H1 (cell line): ENCODE results near the gene ETV5. TPM values are rescaled to one million over a fixed set of nuclear protein-coding genes. Genes with fewer than 3 reads are reported as not detected.

Source experiments
- CHD7 ChIP-seq: fragments of 300-600 bp; sonication (generic); IDR thresholded peaks from 2 replicates; pipeline ENCODE4 v1.7.1; 2012; ENCODE audit warnings: low read length, moderate library complexity, mild to moderate bottlenecking, inconsistent platforms; ENCODE audit not compliant: insufficient replicate concordance
- E2F6 ChIP-seq: IDR thresholded peaks from 2 replicates; pipeline ENCODE4 v1.6.1; 2012; ENCODE audit warnings: inconsistent platforms
- HDAC2 ChIP-seq, 2 experiments: fragments of 300-600 bp in 1 of 2; sonication (generic) in 1 of 2; IDR thresholded peaks; 2 replicates each; pipeline ENCODE4 v1.6.1; 2011 to 2012; ENCODE audit warnings: low read depth in 2 of 2, low read length in 2 of 2, mild to moderate bottlenecking in 2 of 2, moderate library complexity in 2 of 2, borderline replicate concordance in 1 of 2, inconsistent platforms in 1 of 2
- KDM5A ChIP-seq: fragments of 200-600 bp; IDR thresholded peaks from 2 replicates; pipeline ENCODE4 v1.7.1; 2012; ENCODE audit warnings: mild to moderate bottlenecking, low read length, inconsistent platforms, mixed read lengths
- MAFK ChIP-seq: IDR thresholded peaks from 2 replicates; pipeline ENCODE4 v1.6.1; 2012; ENCODE audit warnings: low read depth, mild to moderate bottlenecking, improper control_type of control experiment, low read length
- SIN3A ChIP-seq, 2 experiments: IDR thresholded peaks in 1 of 2; conservative IDR thresholded peaks in 1 of 2; 2 replicates each; pipeline ENCODE4 v1.6.1; 2011 to 2012; ENCODE audit warnings: low read length in 2 of 2, improper control_type of control experiment in 1 of 2, low read depth in 1 of 2, mild to moderate bottlenecking in 1 of 2
- SRF ChIP-seq: IDR thresholded peaks from 2 replicates; pipeline ENCODE4 v1.6.1; 2011; ENCODE audit warnings: mild to moderate bottlenecking, low read depth, low read length, moderate library complexity
- YY1 ChIP-seq: IDR thresholded peaks from 2 replicates; pipeline ENCODE4 v1.6.1; 2011; ENCODE audit warnings: low read depth, mild to moderate bottlenecking, low read length
- polyA plus RNA-seq, 7 experiments: library from polyadenylated mRNA; depleted of rRNA in 3 of 7; stranded (reverse) in 5 of 7; unstranded in 2 of 7; fragments of >200 nt in 5 of 7; fragments of 200-250 nt in 2 of 7; gene quantifications; 1 replicate in 5 of 7; 2 replicates in 1 of 7; 4 replicates in 1 of 7; pipeline versions ENCODE4 v1.2.1 to v1.2.3, GENCODE V29; 2011 to 2013; ENCODE audit warnings: missing spikeins in 2 of 7, mixed read lengths in 2 of 7
- total RNA-seq: library from RNA; stranded (reverse); fragmentation: NEBNext Ultra II Directional; extraction: Animal tissue kit (Norgen Biotek cat#: 25700); gene quantifications from 2 replicates; pipeline ENCODE4 v1.2.1, GENCODE V29; 2021

The ETV5 gene
- total and polyA plus RNA-seq, 2 of the 8 experiments (the other 6 are each of a cell fraction or from before 2014, with no cell fraction given) = 13.1 to 36.9 TPM

- TF ChIP-seq CHD7 = no peak
- TF ChIP-seq MAFK = no peak; the same call in 1 of the 2 replicates
- 0 out of 2 replicates have a peak, but pooled peaks have one; percentile 14 for TF ChIP-seq YY1
- TF ChIP-seq SIN3A (conservative IDR thresholded peaks at IDR 0.05 in 1 of 2, IDR thresholded peaks at IDR 0.05 in 1 of 2; ENCODE audit: low read depth in 1 of 2, low read length in 2 of 2) = peak; percentile 30 to 46; a peak in 1 of 4 replicates
- no peak for TF ChIP-seq KDM5A
- TF ChIP-seq SRF = no peak
- no peak for TF ChIP-seq E2F6
- no peak for TF ChIP-seq HDAC2 (IDR thresholded peaks at IDR 0.05; ENCODE audit: borderline replicate concordance in 1 of 2, low read depth in 2 of 2, low read length in 2 of 2)
These were observed at the start of gene ETV5 (continued) for GRCh38 chr3:186108941-186109865.
